ENCODE data around the gene MCC.

MCC gene

DNA sequence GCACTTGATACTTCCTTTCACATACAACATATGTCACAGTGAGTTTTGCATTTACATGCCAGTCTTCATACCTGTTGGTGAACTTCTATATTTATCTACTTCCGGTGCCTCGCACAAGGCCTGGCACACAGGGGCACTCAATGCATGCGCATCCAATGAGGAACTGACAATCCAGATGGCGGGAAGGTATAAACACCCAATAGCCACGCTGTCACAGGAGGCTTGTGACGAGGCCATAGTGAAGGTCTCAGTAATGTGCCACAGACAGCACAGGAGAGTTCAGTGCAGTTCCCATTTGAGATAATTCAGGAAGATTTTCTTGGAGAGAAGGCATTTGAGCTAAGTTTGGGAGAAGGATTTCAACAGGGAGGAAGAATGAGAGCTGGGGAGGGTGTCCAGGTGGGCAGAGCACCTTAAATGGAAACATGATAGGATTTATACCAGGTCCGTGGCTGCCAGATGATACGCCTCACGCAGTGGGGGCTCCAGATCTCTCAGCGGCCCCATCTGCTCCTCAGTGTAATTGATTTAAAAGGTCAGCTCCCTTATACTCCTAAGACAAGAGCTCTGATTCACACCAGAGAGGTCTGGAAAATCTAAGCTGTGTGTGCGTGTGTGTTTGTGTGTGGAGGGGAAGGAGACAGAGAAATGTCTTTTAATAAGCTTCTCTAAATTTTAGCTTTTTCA, 305.5 kb downstream of the MCC start:
- DNase-seq (ENCODE audit: low read depth in 4 of 4, low spot score in 1 of 4): no peak

DNA sequence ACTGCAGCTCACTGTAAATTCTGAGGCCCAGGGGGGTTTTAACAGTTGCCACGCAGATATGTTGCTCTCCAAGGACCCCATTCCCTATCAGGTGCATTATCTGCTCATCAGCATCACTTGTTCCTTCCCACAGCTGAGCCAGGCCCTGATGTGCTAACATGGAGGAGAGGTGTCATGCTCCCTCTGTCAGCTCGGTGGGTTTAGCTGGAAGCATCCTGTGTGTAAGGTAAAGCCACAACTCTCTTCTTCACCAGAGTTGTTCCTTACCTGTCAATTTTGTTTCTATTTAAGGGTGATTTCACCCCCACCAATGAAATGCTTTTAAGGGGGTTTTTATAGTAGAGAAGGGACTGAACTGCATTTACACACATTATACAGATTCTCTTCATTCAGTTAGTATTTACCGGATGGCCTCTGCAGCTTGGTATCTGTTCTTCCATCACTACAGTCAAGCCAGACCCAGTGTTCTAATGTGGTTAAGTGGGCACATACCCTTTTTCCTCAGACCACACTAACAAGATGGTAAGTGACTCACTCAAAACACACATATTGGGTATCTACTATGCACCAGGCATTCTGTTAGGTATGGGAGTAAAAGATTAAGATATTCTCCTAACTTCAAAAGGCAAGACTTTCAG, 306.3 kb downstream of the MCC start:
- DNase-seq (ENCODE audit: low read depth in 4 of 4, low spot score in 1 of 4): no peak

DNA sequence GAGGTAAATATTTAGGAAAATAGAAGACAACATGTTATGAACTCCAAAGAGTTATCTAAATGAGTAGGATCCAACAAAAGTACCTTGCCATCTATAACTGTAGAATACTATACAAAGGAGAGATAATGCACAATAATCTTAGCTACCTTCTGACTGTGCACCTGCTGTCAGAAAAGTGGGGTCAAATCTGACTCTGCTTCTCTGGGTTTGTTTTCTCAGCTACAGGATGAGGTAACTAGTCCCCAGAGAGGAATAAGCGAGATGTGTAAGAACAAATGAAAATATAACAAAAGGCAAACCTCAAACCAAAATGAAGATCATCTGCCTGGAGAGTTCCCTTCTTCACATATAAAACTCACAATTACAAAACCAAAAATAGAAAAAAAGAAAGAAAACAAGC, 306.8 kb downstream of the MCC start:
- no peak for DNase-seq (ENCODE audit: low read depth in 4 of 4, low spot score in 1 of 4)

DNA sequence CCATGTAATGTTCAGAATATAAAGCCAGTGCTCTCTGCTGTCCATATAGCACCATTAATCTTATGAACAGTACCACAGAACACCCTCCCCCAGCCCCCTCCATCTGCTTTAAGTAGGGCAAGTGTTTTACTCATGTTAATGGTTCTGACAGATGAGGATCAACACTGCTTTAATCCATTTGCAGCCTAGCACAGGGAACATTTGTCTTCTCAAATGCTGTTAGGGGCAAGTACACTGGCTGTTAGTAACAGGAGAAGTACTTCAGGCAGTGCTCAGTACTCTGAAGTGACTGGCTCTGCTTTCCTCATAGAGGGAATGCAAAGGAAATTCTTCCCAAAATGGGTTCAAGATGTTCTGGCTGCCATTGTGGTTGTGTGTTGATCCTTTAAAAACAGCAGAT, 309.1 kb downstream of the MCC start:
- no peak for DNase-seq (ENCODE audit: low read depth in 4 of 4, low spot score in 1 of 4)

DNA sequence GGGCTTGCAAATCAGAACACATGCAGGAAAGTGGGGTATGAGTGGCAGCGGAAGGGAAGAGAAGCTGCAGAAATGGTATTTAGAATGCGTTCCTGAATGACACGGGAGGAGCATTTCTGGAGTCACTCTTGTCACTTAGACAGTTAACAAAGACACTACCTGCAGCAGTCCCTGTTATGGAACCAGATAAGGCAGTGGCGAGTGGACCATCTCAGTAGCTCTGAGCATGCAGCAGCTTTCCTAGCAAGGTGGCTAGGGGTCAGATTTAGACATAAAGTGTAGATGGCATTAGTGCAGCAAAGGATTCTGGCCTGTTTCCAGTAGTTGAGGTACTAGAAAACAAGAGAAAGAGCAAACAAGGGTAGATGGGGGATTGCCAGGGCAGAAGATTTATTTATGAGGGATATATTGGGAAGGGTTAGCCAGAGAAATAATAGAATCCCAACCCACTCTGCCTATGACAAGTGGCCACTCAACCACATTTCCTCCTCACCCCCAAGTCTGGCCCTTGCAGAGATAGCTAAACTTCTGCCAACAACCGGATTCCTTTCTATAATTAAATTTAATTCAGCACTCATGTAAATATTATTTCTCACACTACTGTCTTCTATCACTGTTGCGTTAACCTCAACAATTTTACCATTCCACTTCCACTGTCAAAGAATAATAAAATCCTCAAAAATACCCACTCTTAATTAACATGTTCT, 310.0 kb downstream of the MCC start:
- DNase-seq (ENCODE audit: low read depth in 4 of 4, low spot score in 1 of 4): no peak

DNA sequence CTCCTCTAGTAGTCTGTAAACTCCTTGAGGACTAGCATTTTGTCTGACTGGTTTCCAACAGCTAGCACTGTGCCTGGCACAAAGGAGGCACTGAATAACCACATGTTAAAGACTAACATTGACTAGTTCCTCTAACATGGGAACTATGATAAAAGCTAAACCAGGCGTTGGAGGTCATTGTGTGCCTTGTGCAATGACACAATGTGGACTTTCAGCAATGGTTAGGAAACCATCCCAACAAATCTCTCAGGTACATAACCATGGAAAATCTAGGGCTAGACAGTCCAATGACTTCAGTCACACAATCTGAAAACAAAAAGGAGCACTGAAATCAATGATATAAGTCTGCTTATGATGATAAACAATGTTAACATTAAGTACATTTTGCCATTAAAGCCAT, 311.0 kb downstream of the MCC start:
- no peak for DNase-seq (ENCODE audit: low read depth in 4 of 4, low spot score in 1 of 4)

DNA sequence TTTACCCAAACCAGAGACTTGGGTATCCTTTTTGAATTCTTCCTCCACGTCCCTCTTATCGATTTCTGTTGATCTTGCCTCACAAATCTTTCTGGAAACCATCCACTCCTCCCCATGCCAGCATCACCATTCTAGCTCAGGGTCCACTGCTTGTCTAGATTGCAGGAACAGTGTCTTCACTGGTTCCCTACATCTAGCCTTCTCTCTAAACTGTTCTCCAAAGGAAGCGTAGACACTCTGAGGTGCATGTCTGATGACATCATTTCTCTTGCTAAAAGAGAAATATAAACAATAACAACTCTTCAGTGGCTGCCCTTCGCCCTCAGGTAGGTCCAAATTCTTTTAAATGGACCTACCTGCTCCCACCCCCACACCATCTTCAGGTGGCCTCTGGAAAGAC, 311.5 kb downstream of the MCC start:
- DNase-seq (ENCODE audit: low read depth in 4 of 4, low spot score in 1 of 4): no peak

DNA sequence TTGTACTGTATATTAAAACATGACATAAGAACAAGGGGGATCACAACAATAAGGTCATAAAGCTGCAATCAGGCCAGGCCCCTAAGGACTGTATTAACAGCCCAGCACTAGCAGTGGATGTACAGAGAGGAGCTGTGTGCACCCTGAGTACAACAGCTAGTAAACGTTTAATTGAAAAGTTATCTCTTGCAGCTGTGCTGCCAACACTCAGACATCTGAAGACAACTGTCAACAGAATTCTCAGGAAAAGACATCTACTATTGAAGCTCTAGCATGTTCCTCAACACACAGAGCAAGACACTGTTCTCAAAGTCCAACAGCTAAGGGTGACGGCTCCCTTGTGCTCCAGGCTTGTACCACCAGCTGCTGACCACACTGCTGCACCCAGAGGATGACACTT, 312.1 kb downstream of the MCC start:
- no peak for DNase-seq (ENCODE audit: low read depth in 4 of 4, low spot score in 1 of 4)

DNA sequence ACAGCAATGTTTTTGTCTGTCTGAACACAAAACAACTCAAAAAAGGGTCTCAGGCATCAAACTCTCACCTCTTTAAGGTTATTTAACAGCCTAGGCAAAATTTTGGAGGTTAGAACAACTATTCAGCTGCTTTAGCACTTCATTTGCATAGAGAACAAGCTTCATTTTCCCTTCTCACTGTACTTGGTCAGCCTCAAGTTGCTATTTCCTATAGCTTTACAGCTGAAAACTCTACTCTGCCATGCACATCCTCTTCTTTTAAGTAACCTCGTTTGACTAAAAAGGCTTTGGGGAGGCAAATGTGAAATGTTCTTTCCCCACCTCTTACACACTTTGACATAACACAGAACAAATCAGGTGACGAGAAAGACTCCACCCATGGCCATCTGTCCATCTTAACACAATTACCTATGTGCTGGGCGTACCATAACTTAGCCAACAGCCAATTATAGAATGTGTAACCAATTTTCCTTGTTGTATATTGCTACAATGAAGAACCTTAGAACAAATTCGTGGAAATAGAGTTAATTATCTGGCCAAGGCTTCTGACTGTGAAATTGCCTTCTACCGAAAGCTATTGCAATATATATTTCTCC, 315.9 kb downstream of the MCC start:
- no peak for DNase-seq (ENCODE audit: low read depth in 4 of 4, low spot score in 1 of 4)

DNA sequence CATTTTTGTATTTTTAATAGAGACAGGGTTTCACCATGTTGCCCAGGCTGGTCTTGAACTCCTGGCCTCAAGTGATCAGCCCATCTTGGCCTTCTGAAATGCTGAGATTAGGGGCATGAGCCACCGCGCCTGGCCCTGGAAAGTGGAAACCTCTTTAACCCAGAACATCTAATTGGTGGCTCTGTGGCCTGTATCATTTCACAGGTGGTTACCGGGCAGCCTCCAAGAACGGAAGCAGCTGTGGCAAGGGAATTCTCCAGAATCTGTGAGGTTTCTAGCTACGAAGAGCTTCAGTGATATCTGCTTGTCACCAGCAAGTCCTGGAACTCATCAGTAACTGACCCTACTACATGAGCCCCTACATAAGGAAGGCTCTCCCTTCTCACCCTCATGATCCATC, 316.7 kb downstream of the MCC start:
- no peak for DNase-seq (ENCODE audit: low read depth in 4 of 4, low spot score in 1 of 4)

DNA sequence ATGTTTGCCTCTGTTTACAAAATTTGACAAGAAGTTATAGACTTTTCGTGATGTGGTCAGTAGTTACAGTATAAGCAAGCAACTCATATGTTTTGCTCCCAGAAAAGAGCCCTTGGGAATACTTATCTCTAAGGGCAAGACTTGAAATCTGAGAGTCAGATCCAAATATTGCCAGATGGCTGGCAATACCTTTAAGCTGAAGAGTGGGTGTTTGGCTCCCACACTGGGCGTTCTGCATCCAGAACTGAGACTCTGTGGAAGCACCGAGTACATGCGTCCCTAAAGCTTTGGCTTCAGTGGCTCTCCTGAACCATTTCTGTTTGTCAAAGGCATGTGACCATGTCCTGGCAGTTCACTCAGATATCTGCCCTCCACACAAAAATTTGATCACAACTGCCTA, 317.5 kb downstream of the MCC start:
- DNase-seq (ENCODE audit: low read depth in 4 of 4, low spot score in 1 of 4): no peak

DNA sequence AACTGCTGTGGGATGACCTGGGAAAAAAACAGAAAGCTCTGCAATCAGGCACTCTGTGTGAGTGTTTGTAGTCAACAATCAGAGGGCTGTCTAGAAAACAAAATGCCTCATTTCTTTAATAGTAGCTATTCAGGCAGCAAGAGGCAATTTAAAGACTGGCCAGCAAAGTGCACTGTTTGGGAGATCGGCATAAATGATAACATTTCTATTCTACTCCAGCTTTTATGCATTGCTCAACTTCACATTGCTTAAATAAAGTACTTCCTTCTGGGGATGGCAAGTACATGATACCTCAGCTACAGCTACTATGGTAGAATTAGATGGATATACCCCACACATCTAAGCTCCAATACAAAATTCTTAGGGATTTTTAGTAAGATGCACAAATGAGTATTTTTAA, 318.5 kb downstream of the MCC start:
- no peak for DNase-seq (ENCODE audit: low read depth in 4 of 4, low spot score in 1 of 4)

DNA sequence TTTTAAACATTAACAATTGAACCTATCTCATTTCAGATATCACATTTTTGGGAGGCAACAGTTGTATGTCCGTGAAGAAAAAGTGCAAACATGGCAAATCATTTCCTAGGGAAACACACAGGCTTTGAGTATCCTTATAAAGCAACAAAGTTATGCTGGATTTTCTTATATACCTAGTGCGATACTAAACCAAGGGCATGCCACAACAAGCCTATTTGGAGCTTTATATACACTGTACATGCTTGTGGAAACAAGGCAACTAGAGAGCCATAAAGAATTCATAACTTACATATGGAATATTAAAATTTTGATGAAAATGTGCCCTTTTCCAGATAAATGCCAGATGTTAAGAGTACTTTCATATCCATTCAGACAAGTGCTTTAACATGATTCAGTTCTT, 320.3 kb downstream of the MCC start:
- DNase-seq (ENCODE audit: low read depth in 4 of 4, low spot score in 1 of 4): no peak

DNA sequence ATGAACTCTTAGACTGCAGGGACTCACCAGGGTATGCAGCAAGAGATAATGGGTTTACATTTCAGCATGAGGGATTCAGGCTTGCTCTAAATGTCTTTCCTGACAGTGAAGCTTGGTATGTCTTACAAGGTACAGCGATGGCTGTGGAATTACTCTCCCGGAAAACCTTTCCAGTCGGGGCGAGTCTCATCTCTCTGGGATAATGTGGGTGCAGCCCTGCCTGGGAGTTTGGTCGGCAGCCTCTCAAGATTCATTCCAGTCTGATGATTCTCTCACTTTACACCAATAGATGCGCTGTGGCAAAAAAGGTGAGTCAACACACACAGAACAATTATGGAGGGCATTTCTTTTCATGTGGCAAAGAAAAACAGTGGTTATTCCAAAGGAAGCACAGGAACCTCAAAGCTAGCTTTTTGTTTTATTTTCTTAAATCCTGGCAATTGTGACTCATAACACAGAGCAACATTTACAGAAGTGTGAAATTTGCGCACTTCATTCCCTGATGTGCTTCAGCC, 321.3 kb downstream of the MCC start:
- DNase-seq (ENCODE audit: low read depth in 4 of 4, low spot score in 1 of 4): no peak

DNA sequence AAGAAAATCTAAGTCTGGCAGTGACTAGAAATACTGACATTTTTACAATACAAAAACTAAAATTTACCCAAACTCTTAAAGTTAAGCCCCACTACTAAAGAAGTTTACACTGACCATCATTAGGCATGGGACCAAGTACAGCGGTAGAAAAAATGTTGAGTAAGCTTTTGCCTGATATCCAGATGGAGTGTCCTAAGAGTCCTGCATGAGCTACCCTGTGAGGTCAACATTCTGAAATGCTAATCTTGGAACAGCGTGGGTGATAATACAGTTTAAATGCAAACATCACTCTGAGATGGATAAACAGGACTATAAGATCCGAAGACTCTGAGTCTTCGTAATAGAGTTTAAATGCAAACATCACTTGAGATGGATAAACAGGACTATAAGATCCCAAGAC, 322.0 kb downstream of the MCC start:
- no peak for DNase-seq (ENCODE audit: low read depth in 4 of 4, low spot score in 1 of 4)

DNA sequence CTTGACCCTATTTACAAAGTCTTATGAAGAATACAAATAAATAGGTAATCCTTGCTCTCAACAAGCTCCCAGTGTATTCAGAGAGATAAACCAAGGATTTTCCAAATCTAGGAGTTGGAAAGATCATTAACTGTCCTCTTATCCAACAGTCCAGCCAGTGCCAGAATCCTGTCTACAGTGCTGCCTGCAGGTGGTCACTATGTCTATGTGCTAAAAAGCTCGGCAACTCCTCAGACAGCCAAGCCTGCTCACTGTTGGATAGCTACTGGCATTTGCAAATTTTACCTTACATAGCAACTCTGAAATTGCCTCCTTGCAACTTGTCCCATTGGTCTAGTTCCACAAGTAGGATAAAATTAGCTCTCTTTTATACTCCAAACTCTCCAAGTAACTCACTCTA, 324.2 kb downstream of the MCC start:
- DNase-seq (ENCODE audit: low read depth in 4 of 4, low spot score in 1 of 4): no peak

DNA sequence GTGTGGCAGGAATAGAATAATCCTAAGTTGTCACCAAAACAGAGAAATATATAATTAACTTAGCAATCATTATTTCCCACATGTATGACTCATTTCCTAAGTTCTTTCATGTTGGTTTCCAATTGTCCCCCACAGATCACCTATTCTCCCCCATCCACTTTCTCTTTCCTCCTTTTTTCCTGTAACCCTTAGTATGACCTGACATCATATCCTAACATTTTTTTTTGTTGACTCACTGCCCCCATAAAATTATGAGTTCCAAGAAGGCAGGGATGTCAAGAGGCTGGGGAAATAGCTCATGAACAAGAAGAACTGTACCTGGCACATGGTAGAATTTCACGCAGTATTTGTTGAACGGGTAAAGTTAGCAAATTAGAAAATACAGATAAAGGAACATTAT, 324.9 kb downstream of the MCC start:
- no peak for DNase-seq (ENCODE audit: low read depth in 4 of 4, low spot score in 1 of 4)

DNA sequence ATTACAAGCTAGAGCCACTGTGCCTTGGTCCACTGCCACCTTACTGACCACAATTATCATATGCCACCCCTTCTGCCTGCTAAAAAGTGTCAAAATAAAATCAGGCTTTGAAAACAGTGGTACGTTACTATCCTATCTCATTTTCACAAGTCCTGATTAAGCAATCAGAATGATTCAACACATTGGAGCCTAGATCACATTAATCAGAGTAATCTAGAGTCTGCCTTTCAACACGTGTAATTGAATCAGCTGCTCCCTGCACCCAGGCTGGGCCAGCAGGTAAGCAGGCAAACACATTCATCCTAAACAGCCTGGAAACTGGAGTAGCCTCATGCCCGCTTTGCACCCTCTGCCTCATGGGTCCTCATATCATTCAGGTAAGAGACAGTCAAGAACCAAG, 325.5 kb downstream of the MCC start:
- DNase-seq (ENCODE audit: low read depth in 4 of 4, low spot score in 1 of 4): no peak

DNA sequence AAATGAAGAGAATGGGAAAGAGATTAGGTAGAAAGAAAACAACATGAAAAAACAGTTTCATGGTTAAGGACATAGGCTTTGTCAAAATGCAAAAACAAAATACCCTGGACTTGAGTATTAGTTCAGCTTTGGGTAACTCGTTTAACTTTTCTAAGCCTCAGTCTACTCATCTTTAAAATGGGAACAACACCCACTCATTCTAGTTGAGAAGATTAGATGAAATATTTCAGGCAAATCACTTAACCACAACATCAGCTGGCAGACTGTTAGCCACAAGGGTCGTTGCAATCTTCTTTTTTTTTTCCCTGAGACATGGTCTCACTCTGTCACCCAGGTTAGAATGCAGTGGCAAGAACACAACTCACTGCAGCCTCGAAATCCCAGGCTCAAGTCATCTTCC, 326.0 kb downstream of the MCC start:
- DNase-seq (ENCODE audit: low read depth in 4 of 4, low spot score in 1 of 4): no peak

DNA sequence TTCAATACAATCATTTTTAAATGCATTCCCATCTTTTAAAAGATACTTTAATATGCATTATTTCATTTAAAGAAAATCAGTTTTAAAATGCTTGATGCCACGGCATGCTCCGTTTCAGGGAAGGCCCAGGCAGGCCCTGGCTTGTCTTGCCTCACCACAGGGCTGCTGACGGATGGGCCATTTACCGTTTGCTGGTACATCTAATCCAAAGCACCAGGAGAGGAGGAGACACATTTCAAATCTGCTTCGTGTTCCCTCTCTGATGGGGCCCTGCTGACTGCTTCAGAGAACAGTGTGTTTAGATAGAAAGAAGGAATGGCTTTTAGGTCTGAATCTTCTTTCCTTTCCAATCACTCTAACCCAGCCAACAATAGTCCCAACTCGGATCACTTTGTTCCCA, 326.4 kb downstream of the MCC start:
- DNase-seq (ENCODE audit: low read depth in 4 of 4, low spot score in 1 of 4): no peak

DNA sequence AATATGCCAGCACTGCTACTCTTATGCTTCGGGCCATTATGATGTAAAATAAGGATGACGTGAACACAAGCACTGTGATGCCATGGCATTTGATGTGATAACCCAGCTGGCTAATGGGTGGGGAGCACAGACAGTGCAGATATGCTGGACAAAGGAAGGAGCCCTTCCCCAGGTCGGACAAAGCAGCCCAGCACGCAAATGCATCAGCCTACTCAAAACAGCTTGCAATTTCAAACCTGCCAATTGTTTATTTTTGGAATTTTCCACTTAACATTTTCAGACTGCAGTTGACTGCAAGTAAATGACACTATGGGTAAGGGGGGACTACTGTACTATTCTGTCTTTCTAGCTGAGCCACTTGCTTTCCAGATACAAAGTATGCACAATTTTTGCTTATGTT, 330.4 kb downstream of the MCC start:
- no peak for DNase-seq (ENCODE audit: low read depth in 4 of 4, low spot score in 1 of 4)

DNA sequence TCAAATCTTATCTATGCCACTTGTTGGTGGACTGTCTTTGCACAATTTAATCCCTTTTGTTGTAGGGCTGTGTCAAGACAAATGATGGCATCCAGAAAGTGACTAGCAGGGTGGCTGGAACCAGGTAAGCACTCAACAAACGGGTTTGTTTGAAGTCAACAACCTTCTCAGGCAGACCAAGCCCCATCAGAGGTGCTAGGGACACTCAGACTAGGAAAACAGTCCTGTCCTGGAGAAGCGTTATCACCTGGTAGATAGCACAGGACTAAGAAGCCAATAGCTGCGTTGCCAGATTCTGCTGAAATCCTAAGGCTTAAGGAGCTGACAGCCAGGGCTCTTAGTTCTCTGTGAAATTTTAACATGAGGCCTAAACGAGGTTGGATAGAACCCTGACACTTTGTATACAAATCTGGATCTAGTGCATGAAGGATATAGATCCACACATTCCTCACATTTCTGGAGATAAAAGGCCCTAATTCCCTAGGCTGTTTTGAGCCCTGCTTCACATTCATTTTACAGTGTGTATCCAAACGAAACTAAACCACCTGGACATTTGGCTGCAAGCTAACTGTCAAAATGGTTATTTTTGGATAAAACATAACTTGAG, 331.9 kb downstream of the MCC start:
- no peak for DNase-seq (ENCODE audit: low read depth in 4 of 4, low spot score in 1 of 4)
